ENCODE results near the gene CCDC85A.

GRCh38 chr2:56309626-56310170, 125.9 kb downstream of the CCDC85A start:
- TF ChIP-seq CTCF (IDR thresholded peaks at IDR 0.05) (no peak), POLR2A (IDR thresholded peaks at IDR 0.05) (no peak), POLR2AphosphoS5 (IDR thresholded peaks at IDR 0.05; ENCODE audit: insufficient read depth in 1 of 2, low read depth in 1 of 2) (no peak)

Data from vagina (tissue), 2 donors.